Prostate gland (tissue), 2 donors: Measurements from ENCODE around the gene DHRS12.

ENCODE experiments used
- POLR2A ChIP-seq: fragments of 450-650 bp; IDR thresholded peaks from one replicate; pipeline ENCODE4 v1.6.1; 2016; ENCODE audit warnings: antibody characterized with exemption, mild to moderate bottlenecking
- POLR2AphosphoS5 ChIP-seq: sonication (generic); formaldehyde crosslinking; IDR thresholded peaks from one replicate; pipeline ENCODE4 v1.6.1; 2017; ENCODE audit warnings: antibody characterized with exemption
- TF ChIP-seq, protein P1 (sequence below), 4 experiments: fragments of 200-600 bp in 2 of 4; fragments of 450-650 bp in 2 of 4; sonication (generic) in 2 of 4; IDR thresholded peaks; 1 replicate in 3 of 4; 2 replicates in 1 of 4; pipeline ENCODE4 v1.5.1; 2016 to 2019; ENCODE audit warnings: antibody characterized with exemption in 4 of 4, mild to moderate bottlenecking in 2 of 4, moderate library complexity in 2 of 4

DNA sequence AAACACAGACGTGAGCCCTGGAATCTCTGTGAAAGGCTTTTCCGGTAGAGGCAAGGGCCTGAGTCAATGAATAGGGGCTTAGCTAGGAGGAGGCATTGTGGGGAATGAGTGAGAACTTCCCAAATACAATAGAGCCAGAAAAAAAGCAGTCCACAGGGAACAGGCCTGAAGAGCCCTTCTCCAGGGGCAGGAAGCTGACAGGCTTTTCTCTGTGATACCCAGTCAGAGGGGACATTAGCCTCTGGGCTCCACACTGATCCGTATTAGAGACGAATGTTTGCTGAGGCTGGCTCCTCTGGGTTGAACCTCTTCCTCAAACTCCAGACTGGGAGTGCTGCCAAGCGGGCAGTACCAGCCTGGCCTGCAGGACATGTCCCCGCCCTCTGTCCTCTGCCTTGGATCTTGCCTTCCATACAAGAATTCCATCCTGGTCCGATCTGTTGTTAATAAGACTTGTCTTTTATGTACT, 2.3 kb downstream of the DHRS12 start:
- TF ChIP-seq POLR2AphosphoS5 (no peak), POLR2A (no peak)
- TF ChIP-seq, protein P1, sequence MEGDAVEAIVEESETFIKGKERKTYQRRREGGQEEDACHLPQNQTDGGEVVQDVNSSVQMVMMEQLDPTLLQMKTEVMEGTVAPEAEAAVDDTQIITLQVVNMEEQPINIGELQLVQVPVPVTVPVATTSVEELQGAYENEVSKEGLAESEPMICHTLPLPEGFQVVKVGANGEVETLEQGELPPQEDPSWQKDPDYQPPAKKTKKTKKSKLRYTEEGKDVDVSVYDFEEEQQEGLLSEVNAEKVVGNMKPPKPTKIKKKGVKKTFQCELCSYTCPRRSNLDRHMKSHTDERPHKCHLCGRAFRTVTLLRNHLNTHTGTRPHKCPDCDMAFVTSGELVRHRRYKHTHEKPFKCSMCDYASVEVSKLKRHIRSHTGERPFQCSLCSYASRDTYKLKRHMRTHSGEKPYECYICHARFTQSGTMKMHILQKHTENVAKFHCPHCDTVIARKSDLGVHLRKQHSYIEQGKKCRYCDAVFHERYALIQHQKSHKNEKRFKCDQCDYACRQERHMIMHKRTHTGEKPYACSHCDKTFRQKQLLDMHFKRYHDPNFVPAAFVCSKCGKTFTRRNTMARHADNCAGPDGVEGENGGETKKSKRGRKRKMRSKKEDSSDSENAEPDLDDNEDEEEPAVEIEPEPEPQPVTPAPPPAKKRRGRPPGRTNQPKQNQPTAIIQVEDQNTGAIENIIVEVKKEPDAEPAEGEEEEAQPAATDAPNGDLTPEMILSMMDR (IDR thresholded peaks at IDR 0.05) = peak in 1 of 4 experiments; percentile 39
